IPS-18a (cell line): Measurements from ENCODE around the gene PTPRB.
A peak's percentile ranks its signal among the peaks of the same experiment; 100 is the strongest.

Experiments
- H3K27ac ChIP-seq: one replicate; pipeline ENCODE4 v1.5.1; 2013; ENCODE audit warnings: low read length
- H3K27me3 ChIP-seq: one replicate; pipeline ENCODE4 v1.6.1; 2013; ENCODE audit warnings: mild to moderate bottlenecking, low read length; ENCODE audit not compliant: control insufficient read depth, insufficient read depth
- H3K36me3 ChIP-seq: one replicate; pipeline ENCODE4 v1.6.1; 2013; ENCODE audit warnings: low read depth, low read length; ENCODE audit not compliant: control insufficient read depth
- H3K4me1 ChIP-seq: one replicate; pipeline ENCODE4 v1.6.1; 2013; ENCODE audit warnings: low read depth, low read length; ENCODE audit not compliant: control insufficient read depth
- H3K4me3 ChIP-seq: one replicate; pipeline ENCODE4 v1.5.1; 2013; ENCODE audit warnings: low read length
- H3K9ac ChIP-seq: one replicate; pipeline ENCODE4 v1.6.1; 2013; ENCODE audit warnings: mild to moderate bottlenecking, low read length, moderate library complexity
- H3K9me3 ChIP-seq: one replicate; pipeline ENCODE4 v1.6.1; 2013; ENCODE audit warnings: low read depth, low read length; ENCODE audit not compliant: control insufficient read depth

PTPRB gene

DNA sequence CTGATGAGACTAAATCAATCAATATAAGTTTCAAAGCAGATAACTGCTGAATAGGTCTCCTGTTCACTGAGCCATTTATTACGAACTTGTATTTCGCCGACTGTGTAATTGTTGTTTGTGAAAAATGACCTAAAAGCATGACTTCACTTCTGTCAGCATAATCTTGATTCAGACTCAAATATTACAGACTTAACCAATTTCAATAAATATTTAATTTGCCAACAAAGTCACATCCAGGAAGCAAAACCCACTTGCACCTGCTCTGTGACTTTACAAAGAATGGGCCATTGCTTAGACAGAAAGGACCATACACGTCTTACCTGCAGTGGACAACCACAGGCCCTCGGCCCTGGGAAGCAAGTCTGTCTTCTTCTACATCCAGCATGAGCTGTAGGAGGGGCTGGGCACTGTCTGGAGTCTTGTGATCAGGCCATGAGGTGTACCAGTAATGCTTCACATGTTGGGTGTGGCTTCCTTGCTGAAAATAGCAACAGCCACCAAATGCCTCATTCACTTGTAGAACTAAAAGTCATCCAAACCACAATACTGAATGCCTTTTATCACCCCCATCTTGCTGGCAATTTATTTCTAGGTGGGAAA is 23.5 kb upstream of the PTPRB start:
- Histone ChIP-seq H3K36me3 (no peaks in the 10 kb centered on the region), H3K27ac (no peak overlapping the region), H3K9me3 (no peaks in the 10 kb centered on the region), H3K4me1 (peaks cover 32% of the 10 kb centered on the region), H3K4me3 (no peak overlapping the region), H3K27me3 (no peaks in the 10 kb centered on the region), H3K9ac (no peak overlapping the region)

DNA sequence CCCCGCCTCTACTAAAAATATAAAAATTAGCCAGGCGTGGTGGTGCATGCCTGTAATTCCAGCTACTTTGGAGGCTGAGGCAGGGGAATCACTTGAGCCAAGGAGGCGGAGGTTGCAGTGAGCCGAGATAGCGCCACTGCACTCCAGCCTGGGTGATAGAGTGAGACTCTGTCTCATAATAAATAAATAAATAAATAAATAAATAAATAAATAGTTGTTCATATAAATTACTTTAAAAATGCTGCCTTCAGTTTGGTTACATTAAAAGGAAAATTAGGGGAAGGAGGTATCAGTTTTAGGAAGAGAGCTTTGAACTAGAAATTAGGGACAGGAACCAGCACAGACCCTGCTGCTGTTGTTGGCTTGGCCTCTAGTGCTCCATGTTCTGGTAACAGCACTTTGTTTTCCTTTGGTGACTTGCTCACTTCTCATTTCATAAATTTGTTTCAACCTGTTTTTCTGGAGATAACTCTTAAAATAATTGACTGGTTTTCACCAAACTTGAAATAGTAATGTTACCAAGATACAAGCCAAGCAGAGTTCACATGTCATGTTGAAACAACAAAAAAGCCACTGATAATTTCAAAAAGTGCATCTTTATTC is 22.9 kb upstream of the PTPRB start:
- H3K27ac ChIP-seq = no peak overlapping the region
- no peaks in the 10 kb centered on the region for H3K9me3 ChIP-seq
- peaks cover 32% of the 10 kb centered on the region for H3K4me1 ChIP-seq
- no peak overlapping the region for H3K4me3 ChIP-seq
- H3K27me3 ChIP-seq = no peaks in the 10 kb centered on the region
- H3K36me3 ChIP-seq = no peaks in the 10 kb centered on the region
- H3K9ac ChIP-seq = no peak overlapping the region

DNA sequence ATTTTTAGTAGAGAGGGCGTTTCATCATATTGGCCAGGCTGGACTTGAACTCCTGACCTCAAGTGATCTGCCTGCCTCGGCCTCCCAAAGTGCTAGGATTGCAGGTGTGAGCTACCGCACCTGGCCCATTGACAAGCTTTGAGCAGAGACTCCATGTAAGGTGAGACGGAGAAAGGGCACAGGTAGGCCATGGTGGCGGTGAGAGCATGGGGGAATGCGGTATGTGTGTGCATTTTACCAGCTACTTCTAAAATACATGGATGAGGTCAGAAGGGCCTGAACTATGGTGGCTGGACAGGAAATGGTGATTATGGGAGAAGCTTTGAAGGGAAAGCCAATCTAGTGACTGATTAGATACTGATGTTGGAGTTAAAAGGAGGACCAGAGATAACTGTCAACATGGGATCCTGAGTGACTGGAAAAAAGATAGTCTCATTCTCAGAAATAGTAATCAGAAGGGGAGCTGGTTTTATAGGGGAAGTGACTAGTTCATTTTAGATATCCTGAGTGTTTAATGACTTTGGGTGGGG is 21.9 kb upstream of the PTPRB start:
- Histone ChIP-seq H3K4me1 (peaks cover 23% of the 10 kb centered on the region), H3K9ac (no peak overlapping the region), H3K27me3 (no peaks in the 10 kb centered on the region), H3K9me3 (no peaks in the 10 kb centered on the region), H3K27ac (no peak overlapping the region), H3K36me3 (no peaks in the 10 kb centered on the region), H3K4me3 (no peak overlapping the region)

DNA sequence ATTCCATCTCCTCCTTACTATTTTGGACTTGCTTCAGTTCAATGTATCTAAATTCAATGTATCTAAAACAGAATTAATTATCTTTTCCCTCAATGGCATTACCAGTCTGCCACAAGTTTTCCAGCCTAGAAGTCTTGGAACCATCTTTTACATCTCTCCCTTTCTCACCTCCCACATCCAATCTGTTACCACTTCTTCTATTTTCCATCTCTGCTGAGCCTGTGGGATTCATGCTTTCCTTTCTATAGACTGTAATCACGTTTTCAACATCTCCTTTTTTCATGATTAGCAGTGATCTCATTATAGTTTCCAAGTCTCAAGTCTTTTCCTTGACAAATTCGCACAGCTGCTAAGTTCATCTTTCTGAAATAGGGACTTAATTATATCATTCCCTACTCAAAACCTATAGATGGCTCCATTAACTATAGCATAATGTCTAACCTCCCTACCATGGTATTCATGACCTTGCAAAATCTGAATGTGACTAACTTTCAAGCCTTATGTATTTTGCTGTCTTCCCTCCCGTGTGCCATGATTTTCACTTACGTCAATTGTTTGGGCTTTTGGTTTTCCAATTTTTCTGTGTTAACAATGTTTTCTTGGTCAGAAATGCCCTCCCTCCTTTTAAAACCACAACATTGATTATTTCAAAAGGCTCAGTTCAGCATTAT is 20.5 kb upstream of the PTPRB start:
- H3K9ac ChIP-seq = no peak overlapping the region

DNA sequence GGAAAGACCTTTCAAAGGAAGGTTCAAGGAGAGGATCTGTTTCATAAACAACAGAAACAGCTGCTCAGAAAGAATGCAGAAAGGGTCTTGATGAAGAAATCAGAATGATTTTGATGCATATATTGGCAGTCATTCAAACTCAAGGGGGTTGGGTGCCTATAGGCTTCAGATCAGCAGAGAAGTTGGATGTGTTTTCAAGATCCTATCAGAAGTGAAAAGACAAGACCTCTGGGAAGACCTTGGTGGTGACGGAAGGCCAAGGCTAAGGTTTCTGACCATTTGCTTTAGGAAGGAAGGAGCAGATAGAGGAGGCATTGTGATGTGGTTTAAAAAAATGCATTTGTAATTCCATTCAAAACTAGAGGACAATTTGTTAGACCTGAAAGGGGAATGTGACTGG is 15.2 kb upstream of the PTPRB start:
- no peak overlapping the region for H3K9ac ChIP-seq
- no peak overlapping the region for H3K27ac ChIP-seq
- H3K9me3 ChIP-seq = no peaks in the 10 kb centered on the region
- H3K36me3 ChIP-seq = no peaks in the 10 kb centered on the region
- H3K27me3 ChIP-seq = no peaks in the 10 kb centered on the region
- H3K4me3 ChIP-seq = no peak overlapping the region
- H3K4me1 ChIP-seq = no peaks in the 10 kb centered on the region

More for the DNA sequence above, 20.5 kb upstream of the PTPRB start:
- H3K4me3 ChIP-seq = no peak overlapping the region
- no peak overlapping the region for H3K27ac ChIP-seq
- no peaks in the 10 kb centered on the region for H3K9me3 ChIP-seq
- H3K36me3 ChIP-seq = no peaks in the 10 kb centered on the region
- no peaks in the 10 kb centered on the region for H3K27me3 ChIP-seq
- H3K4me1 ChIP-seq = peaks cover 11% of the 10 kb centered on the region

DNA sequence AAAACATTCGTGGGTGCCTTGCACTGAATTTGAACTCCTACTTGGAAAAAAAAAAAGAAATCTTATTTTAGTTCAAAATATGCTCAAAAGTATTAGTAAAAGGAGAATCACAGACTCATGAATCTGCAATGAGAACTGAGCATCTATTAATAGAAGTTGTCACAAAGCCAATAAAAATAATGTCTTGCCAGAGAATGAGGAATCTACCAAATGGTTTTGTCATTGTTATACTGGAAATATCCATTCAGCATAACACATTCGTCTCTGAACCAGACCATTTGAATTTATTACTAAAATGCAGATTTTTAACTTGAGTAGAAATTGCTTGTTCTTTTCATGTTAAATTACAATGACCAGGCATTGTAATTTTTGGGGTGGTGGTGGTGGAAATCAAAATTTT is 11.6 kb upstream of the PTPRB start:
- Histone ChIP-seq H3K4me1 (peaks cover 22% of the 10 kb centered on the region), H3K27ac (no peak overlapping the region), H3K4me3 (no peak overlapping the region), H3K9me3 (no peaks in the 10 kb centered on the region), H3K27me3 (no peaks in the 10 kb centered on the region), H3K36me3 (no peaks in the 10 kb centered on the region), H3K9ac (no peak overlapping the region)

DNA sequence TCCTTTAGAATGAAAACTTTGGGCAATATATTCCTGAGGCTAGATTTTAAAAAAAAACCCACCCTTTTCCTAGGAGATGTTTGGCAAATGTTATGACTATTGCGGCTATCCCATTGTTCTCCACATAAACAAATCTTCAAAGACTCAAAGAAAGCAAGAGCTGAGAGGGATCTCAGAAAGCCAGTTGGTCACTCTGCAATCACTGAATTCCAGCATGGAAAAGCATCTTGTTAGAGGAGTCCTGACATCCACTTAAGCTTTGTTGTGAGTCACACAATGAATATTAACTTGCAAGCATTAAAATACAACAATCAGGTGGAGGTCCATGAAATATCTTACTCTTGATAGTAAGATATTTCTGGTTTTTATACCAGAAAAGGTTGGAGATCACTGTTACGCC is 11.0 kb upstream of the PTPRB start:
- H3K9me3 ChIP-seq = no peaks in the 10 kb centered on the region
- H3K36me3 ChIP-seq = no peaks in the 10 kb centered on the region
- peaks cover 22% of the 10 kb centered on the region for H3K4me1 ChIP-seq
- H3K27ac ChIP-seq = no peak overlapping the region
- H3K27me3 ChIP-seq = no peaks in the 10 kb centered on the region
- H3K4me3 ChIP-seq = no peak overlapping the region
- H3K9ac ChIP-seq = no peak overlapping the region

DNA sequence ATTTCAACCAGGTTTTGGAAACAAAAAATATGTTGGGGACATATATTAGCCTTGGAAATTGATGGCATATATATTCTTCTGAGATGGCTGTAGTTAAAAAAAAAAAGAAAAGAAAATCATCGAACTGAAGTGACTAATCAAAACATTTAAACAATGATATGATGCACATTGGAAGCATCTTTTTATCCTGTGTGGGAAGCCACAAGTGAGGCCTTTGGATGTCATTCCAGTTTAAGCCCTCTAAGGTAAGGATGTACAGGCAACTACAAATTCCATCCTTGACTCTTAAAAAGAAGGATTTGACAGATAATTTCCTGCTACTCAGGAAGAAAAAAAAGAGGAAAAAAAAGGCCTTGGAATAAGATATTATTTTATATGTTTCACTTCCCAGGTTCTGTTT is 9.6 kb upstream of the PTPRB start:
- Histone ChIP-seq H3K27ac (no peak overlapping the region), H3K4me3 (no peak overlapping the region), H3K9ac (no peak overlapping the region), H3K4me1 (peaks cover 22% of the 10 kb centered on the region), H3K9me3 (no peaks in the 10 kb centered on the region), H3K36me3 (no peaks in the 10 kb centered on the region), H3K27me3 (no peaks in the 10 kb centered on the region)

DNA sequence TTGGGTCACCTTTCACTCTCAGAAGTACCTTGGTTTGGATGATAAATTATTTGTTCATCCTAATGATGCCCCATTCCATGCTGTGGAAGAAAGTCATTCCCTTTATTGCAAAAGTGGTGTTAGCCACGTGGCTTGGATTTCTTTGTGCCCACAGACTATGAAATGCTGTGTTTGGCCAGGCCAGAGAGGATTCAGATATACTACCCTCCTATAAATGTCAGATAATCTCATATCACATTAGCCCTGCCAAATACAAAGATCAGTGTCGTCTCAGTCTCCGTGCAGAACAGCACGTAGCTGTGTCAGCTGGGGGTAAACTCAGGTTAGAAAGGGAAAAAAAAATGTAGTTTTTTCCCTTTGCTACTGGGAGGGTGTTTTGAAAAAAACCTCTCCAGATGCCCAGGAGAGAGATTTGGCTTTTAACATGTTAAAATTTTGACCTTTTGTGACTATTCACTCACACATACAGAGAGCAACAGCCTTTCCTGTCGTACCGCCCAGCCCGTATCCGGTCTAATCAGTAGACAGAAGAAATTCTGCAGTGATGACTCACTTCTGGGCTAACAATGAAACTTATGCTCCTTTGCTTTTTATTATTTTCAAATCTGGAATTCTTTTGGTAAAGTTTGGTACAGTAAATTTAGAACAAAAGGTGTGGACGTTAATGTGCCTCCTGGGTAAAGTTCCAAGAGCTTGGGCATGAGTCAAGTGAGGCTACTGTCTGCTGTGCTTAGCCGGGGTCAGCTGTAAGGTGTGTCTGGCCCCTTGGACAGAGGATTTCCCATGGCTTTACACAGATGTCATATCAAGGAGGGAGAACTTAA is 8.5 kb upstream of the PTPRB start:
- Histone ChIP-seq H3K9me3 (no peaks in the 10 kb centered on the region), H3K27ac (no peak overlapping the region), H3K27me3 (no peaks in the 10 kb centered on the region), H3K4me3 (peak overlapping the region; percentile 1), H3K4me1 (peaks cover 22% of the 10 kb centered on the region), H3K9ac (peak overlapping the region; percentile 5), H3K36me3 (no peaks in the 10 kb centered on the region)

DNA sequence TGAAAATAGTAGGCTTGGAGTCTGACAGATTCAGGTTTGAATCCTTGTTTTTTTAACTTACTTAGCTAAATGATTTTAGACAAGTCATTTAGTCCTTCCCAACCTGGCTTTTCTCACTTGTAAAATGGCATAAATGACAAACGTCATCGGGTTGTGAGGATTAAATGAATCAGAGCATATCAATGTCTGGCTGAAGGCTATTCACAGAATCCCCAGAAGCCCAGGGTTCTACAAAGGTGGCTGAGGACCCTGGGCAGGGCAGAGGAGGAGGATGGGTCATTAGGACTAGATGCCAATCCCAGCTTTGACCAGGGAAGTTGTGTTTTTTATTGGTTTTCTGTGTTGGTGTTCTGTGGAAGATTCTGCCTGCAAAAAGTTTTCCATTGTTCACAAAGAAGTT is 7.6 kb upstream of the PTPRB start:
- Histone ChIP-seq H3K9me3 (no peaks in the 10 kb centered on the region), H3K27me3 (no peaks in the 10 kb centered on the region), H3K27ac (no peak overlapping the region), H3K36me3 (no peaks in the 10 kb centered on the region), H3K4me1 (peaks cover 22% of the 10 kb centered on the region), H3K4me3 (no peak overlapping the region), H3K9ac (no peak overlapping the region)

DNA sequence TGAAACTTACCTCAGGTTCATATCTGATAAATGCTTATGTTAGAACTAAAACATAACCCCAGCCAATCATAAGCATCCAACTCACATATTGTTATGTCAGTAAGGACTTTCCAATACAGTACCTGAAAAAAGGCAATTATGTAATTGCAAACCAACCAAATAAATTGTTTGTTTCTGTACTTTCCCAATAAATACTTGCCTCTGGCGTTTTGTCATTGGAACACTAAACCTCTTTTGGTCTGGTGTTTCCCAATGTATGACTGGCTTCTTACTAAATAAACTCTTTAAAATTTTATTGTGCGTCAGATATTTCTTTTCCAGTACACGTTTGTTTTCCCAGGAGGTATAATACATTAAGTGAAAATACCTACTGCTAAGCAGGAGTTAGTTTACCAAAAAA is 6.7 kb upstream of the PTPRB start:
- Histone ChIP-seq H3K4me1 (peaks cover 22% of the 10 kb centered on the region), H3K27me3 (no peaks in the 10 kb centered on the region), H3K27ac (no peak overlapping the region), H3K9me3 (no peaks in the 10 kb centered on the region), H3K4me3 (no peak overlapping the region), H3K36me3 (no peaks in the 10 kb centered on the region), H3K9ac (no peak overlapping the region)
